Suprapubic skin (tissue), 3 donors: ENCODE measurements around the gene TBL1X.

ENCODE experiments used
- POLR2A ChIP-seq, 2 donors: fragments of 450-650 bp; IDR thresholded peaks; one replicate each; pipeline ENCODE4 v1.6.1; 2017; ENCODE audit warnings: antibody characterized with exemption in 2 of 2, mild to moderate bottlenecking in 2 of 2, moderate library complexity in 2 of 2
- TF ChIP-seq, protein P1 (sequence below), 2 donors: fragments of 200-600 bp in 1 of 2; fragments of 450-650 bp in 1 of 2; sonication (generic) in 1 of 2; IDR thresholded peaks; one replicate each; pipeline ENCODE4 v1.5.1; 2016 to 2019; ENCODE audit warnings: antibody characterized with exemption in 2 of 2, mild to moderate bottlenecking in 1 of 2, moderate library complexity in 1 of 2

GRCh38 chrX:9658409-9658808, 193.6 kb downstream of the TBL1X start:
- TF ChIP-seq POLR2A (IDR thresholded peaks at IDR 0.05), result no peak
- TF ChIP-seq, protein P1, sequence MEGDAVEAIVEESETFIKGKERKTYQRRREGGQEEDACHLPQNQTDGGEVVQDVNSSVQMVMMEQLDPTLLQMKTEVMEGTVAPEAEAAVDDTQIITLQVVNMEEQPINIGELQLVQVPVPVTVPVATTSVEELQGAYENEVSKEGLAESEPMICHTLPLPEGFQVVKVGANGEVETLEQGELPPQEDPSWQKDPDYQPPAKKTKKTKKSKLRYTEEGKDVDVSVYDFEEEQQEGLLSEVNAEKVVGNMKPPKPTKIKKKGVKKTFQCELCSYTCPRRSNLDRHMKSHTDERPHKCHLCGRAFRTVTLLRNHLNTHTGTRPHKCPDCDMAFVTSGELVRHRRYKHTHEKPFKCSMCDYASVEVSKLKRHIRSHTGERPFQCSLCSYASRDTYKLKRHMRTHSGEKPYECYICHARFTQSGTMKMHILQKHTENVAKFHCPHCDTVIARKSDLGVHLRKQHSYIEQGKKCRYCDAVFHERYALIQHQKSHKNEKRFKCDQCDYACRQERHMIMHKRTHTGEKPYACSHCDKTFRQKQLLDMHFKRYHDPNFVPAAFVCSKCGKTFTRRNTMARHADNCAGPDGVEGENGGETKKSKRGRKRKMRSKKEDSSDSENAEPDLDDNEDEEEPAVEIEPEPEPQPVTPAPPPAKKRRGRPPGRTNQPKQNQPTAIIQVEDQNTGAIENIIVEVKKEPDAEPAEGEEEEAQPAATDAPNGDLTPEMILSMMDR (IDR thresholded peaks at IDR 0.05), result no peak
